Peyer's patch (tissue), 4 donors: ENCODE results near the gene LRRC8E. TPM values are rescaled to one million over a fixed set of nuclear protein-coding genes. Genes with fewer than 3 reads are reported as not detected.

ENCODE experiments used
- DNase-seq, 3 donors: peaks; one replicate each; pipeline ENCODE4 v3.0.0-alpha.2; 2017 to 2019
- H3K27ac ChIP-seq, 4 donors: fragments of 200-600 bp; sonication (generic); one replicate each; pipeline ENCODE4 v1.5.1; 2016 to 2019
- H3K27me3 ChIP-seq, 2 donors: fragments of 200-600 bp; sonication (generic); one replicate each; pipeline ENCODE4 v1.5.1; 2019
- H3K36me3 ChIP-seq, 3 donors: fragments of 200-600 bp; sonication (generic); one replicate each; pipeline ENCODE4 v1.5.1; 2016 to 2019
- H3K4me1 ChIP-seq, 4 donors: fragments of 200-600 bp; sonication (generic); one replicate each; pipeline ENCODE4 v1.5.1; 2016 to 2019
- H3K4me3 ChIP-seq, 4 donors: fragments of 200-600 bp; sonication (generic); 1 replicate in 3 of 4; 2 replicates in 1 of 4; pipeline ENCODE4 v1.5.1; 2016 to 2019; ENCODE audit warnings: mild to moderate bottlenecking in 1 of 4
- H3K9me3 ChIP-seq, 4 donors: fragments of 200-600 bp; sonication (generic); one replicate each; pipeline ENCODE4 v1.5.1; 2016 to 2019; ENCODE audit warnings: mild to moderate bottlenecking in 1 of 4
- POLR2A ChIP-seq, 2 donors: fragments of 450-650 bp; IDR thresholded peaks; one replicate each; pipeline ENCODE4 v1.5.1; 2017; ENCODE audit warnings: antibody characterized with exemption in 2 of 2, mild to moderate bottlenecking in 2 of 2, moderate library complexity in 2 of 2
- total RNA-seq, 4 donors: library from RNA; depleted of rRNA; stranded (reverse); fragments of >200 nt; gene quantifications; one replicate each; pipeline ENCODE4 v1.1.0, GENCODE V29; 2016
- TF ChIP-seq, protein P1 (sequence below), 6 experiments: fragments of 450-650 bp in 4 of 6; fragments of 200-600 bp in 2 of 6; sonication (generic) in 1 of 6; IDR thresholded peaks; one replicate each; pipeline ENCODE4 v1.5.1; 2017 to 2019; ENCODE audit warnings: antibody characterized with exemption in 6 of 6, mild to moderate bottlenecking in 3 of 6, moderate library complexity in 1 of 6

Gene LRRC8E
- total RNA-seq, result under 1 TPM in 3 of 4 donors, not detected in 1; 0.57 to 0.88 (median 0.80) TPM

DNA sequence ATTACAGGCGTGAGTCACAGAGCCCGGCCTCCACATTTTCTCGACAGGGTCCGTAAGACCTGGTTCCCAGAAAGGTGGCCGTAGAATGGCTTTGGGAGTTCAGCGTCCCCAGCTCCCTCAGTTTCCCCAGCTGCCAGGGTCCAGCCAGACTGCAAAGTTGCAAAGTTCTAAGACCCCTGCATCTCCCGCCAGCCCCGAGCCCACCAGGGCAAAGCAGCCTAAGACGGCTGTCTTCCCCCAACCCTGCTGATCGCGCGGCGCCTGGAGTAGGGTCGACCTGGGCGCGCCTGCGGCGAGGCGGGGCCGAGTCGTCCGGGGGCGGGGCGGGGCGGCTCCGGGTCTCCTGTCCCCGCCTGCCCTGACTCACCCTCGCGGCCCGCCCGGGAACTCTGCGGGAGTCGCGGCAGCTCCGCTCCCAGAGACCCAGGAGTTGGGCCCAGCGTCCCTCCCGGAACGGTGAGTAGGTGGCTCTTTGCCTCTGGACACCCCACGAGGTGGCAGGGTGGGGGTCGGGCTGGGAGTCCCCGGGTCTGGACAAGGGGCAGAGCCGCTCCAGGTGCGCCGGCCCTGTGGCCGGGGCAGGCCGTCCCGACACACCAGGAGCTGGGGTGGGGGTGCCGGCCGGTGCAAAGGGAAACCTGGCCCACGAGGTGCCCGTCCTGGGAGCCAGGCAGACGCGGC lies at the start of gene LRRC8E:
Gene LRRC8E, plus strand, starts transcription at position 366 of the 681 bp plus-strand sequence. CDS start 7,094 bp downstream, outside the sequence.
- Histone ChIP-seq H3K9me3 (no peaks in the 10 kb centered on the region), H3K27me3 (peaks cover 0 to 10% of the 10 kb centered on the region in 2 donors), H3K4me1 (peaks cover 0 to 12% (median 0%) of the 10 kb centered on the region in 4 donors), H3K4me3 (peak within 1 kb of the TSS in 2 of 4 donors; percentile 53 to 56), H3K27ac (no peak within 1 kb of the TSS), H3K36me3 (no peaks in the 10 kb centered on the region)
- DNase-seq, result peak in 2 of 3 donors; percentile 79 to 86
- TF ChIP-seq POLR2A (IDR thresholded peaks at IDR 0.05), result no peak
- TF ChIP-seq, protein P1, sequence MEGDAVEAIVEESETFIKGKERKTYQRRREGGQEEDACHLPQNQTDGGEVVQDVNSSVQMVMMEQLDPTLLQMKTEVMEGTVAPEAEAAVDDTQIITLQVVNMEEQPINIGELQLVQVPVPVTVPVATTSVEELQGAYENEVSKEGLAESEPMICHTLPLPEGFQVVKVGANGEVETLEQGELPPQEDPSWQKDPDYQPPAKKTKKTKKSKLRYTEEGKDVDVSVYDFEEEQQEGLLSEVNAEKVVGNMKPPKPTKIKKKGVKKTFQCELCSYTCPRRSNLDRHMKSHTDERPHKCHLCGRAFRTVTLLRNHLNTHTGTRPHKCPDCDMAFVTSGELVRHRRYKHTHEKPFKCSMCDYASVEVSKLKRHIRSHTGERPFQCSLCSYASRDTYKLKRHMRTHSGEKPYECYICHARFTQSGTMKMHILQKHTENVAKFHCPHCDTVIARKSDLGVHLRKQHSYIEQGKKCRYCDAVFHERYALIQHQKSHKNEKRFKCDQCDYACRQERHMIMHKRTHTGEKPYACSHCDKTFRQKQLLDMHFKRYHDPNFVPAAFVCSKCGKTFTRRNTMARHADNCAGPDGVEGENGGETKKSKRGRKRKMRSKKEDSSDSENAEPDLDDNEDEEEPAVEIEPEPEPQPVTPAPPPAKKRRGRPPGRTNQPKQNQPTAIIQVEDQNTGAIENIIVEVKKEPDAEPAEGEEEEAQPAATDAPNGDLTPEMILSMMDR (IDR thresholded peaks at IDR 0.05), result no peak

DNA sequence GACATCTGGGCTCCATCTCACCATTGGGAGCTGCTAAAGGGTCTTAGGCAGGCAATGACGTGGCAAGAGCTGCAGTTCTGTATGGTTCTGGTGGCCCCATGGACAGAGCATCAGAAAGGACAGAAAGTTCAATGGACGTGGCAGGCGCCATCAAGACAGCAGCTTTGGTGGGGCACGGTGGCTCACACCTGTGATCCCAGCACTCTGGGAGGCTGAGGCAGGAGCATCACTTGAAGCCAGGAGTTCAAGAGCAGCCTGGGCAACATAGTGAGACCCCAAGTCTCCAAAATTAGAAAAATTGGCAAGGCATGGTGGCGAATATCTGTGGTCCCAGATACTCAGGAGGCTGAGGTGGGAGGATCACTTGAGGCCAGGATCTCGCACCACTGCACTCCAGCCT lies 48.8 kb upstream of the LRRC8E start:
- TF ChIP-seq, protein P1 (IDR thresholded peaks at IDR 0.05), result no peak
- no peak for TF ChIP-seq POLR2A (IDR thresholded peaks at IDR 0.05)
- DNase-seq, result no peak
- Histone ChIP-seq H3K27me3 (no peaks in the 10 kb centered on the region), H3K36me3 (no peaks in the 10 kb centered on the region), H3K4me3 (no peak overlapping the region), H3K27ac (no peak overlapping the region), H3K9me3 (no peaks in the 10 kb centered on the region), H3K4me1 (no peaks in the 10 kb centered on the region)

DNA sequence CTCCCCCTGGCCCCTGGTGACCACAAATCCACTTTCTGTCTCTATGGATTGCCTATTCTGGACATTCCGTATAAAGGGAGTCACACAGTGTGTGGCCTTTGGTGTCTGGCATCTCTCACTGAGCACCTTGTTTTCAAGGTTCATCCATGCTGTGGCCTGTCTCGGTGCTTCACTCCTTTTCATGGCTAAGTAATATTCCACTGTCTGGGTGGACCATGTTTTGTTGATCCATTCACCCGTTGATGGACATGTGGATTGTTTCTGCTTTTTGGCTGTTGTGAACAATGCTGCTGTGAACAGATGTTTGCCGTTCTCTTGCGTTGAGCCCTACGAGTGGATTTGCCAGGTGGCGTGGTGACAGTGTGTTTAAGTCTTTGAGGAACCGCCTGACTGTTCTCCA lies 47.7 kb upstream of the LRRC8E start:
- no peaks in the 10 kb centered on the region for H3K27me3 ChIP-seq
- H3K4me3 ChIP-seq, result no peak overlapping the region
- no peak overlapping the region for H3K27ac ChIP-seq
- H3K4me1 ChIP-seq, result no peaks in the 10 kb centered on the region
- no peak for DNase-seq
- H3K36me3 ChIP-seq, result no peaks in the 10 kb centered on the region
- H3K9me3 ChIP-seq, result no peaks in the 10 kb centered on the region
- TF ChIP-seq POLR2A (IDR thresholded peaks at IDR 0.05), result no peak
- TF ChIP-seq, protein P1 (IDR thresholded peaks at IDR 0.05), result no peak

DNA sequence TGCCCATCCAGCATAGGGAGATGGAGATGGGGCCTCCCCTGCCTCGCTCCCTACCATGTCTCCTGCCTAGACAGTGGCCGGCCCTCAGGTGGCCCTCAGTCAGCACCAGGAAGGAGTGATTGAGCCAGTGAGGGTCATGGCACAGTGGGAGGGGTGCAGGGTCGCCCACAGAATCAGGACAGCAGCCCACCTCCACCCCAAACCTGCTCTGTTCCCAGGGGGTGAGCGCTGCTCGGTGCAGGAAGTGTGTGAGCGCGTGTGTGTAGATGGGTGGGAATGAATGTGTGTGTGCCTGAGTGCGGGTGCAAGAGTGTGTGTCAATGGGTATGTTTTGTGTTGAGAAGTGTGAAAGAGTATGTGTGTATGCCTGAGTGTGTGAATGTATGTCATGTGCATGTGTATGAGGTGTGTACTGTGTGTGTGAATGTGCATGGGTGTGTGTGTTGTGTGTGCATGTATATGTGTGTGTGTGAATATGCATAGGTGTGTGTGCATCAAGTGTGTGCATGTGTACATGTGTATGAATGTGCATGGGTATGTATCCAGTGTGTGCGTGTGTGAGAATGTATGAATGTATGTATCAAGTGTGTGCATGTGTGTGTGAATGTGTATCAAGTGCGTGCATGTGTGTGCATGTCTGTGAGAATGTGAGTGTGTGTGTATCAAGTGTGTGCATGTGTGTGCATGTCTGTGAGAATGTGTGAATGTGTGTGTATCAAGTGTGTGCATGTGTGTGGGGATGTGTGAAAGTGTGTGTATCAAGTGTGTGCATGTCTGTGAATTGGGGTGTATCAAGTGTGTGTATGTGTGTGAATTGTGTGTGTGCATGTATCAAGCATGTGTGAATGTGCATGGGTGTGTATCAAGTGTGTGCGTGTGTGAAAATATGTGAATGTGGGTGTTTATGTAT lies 46.3 kb upstream of the LRRC8E start:
- Histone ChIP-seq H3K36me3 (no peaks in the 10 kb centered on the region), H3K9me3 (no peaks in the 10 kb centered on the region), H3K4me3 (no peak overlapping the region), H3K27me3 (no peaks in the 10 kb centered on the region), H3K27ac (no peak overlapping the region), H3K4me1 (no peaks in the 10 kb centered on the region)
- no peak for DNase-seq
- TF ChIP-seq, protein P1 (IDR thresholded peaks at IDR 0.05), result no peak
- no peak for TF ChIP-seq POLR2A (IDR thresholded peaks at IDR 0.05)

DNA sequence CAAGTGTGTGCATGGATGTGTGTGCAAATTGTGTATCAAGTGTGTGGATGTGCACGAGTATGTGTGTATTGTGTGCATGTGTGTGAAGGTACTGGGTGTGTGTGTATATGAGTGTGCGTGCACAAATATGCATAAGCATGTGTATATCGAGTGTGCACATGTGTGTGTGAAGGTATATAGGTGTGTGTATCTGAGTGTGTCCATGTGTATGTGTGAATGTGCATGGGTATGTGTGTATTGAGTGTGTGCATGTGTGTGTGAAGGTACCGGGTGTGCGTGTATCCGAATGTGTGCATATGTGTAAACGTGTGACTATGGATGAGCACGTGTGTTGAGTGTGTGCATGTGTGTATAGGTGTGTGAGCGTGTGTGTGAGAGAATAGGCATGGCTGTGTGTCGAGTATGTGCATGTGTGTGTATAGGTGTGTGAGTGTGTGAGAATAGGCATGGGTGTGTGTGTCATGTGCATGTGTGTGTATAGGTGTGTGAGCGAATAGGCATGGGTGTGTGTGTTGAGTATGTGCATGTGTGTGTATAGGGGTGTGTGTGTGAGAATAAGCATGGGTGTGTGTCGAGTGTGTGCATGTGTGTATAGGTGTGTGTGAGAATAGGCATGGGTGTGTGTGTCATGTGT lies 45.5 kb upstream of the LRRC8E start:
- Histone ChIP-seq H3K27ac (no peak overlapping the region), H3K36me3 (no peaks in the 10 kb centered on the region), H3K9me3 (no peaks in the 10 kb centered on the region), H3K4me1 (no peaks in the 10 kb centered on the region), H3K4me3 (no peak overlapping the region), H3K27me3 (no peaks in the 10 kb centered on the region)
- TF ChIP-seq, protein P1 (IDR thresholded peaks at IDR 0.05), result no peak
- no peak for TF ChIP-seq POLR2A (IDR thresholded peaks at IDR 0.05)
- no peak for DNase-seq
